ENCODE measurements around the gene KCNIP3.

The KCNIP3 gene

GRCh38 chr2:95275151-95275515 lies 22.0 kb upstream of the KCNIP3 start:
- DNase-seq (ENCODE audit: low read depth) = no peak

DNA sequence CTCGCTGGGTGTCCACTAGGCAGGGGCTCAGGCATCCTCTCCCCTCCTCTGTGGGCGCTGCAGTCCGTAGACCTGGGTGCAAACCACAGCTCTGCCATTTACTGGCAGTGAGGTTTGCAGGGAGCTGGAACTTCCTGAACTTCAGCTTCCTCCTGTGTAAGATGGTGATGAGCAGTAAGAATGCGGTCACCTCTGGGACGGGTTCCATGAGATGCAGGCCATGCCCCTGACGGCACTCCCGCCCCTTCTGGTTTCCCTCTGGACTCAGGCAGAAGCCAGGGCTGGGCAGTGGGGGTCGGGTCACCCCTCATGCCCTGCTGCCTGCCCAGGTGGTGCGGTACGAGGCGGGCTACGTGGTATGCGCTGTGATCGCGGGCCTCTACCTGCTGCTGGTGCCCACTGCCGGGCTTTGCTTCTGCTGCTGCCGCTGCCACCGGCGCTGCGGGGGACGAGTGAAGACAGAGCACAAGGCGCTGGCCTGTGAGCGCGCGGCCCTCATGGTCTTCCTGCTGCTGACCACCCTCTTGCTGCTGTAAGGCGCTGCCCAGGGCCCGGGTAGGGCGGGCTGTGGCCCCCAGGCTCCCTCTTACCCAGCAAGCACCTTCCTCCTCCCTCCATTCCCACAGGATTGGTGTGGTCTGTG lies 21.4 kb upstream of the KCNIP3 start:
- DNase-seq (ENCODE audit: low read depth) = no peak

- DNase-seq (ENCODE audit: low read depth) = no peak
Observed at GRCh38 chr2:95276244-95276887, 20.8 kb upstream of the KCNIP3 start.

- no peak for DNase-seq (ENCODE audit: low read depth)
Observed at GRCh38 chr2:95276888-95277245, 20.3 kb upstream of the KCNIP3 start.

GRCh38 chr2:95277246-95277906 lies 19.8 kb upstream of the KCNIP3 start:
- no peak for DNase-seq (ENCODE audit: low read depth)

- no peak for DNase-seq (ENCODE audit: low read depth)
Observed at GRCh38 chr2:95278051-95278471, 19.1 kb upstream of the KCNIP3 start.

DNA sequence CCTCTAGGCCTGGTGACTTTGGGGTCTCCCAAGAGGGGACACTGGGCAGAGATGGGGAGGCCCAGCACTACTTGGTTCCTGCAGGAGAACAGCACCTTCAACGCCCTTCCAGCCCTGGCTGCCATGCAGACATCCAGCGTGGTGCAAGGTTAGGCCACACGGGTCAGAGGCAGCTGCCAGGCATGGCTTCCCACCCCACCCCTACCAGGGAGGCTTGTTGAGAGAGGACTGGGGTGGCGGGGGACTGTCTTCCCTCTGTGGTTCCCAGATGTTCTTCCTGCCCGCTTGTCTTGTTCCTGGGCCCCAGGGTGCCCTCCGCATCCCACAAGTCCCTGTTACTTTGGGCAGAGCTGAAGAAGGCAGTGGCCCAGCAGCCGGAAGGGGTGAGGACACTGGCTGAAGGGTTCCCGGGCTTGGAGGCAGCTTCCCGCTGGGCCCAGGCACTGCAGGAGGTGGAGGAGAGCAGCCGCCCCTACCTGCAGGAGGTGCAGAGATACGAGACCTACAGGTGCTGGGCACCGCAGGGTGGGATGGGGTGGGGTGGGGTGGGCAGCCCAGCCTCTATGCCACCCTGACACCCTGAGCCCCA lies 18.4 kb upstream of the KCNIP3 start:
- DNase-seq (ENCODE audit: low read depth) = no peak

GRCh38 chr2:95279435-95280035 lies 17.6 kb upstream of the KCNIP3 start:
- DNase-seq (ENCODE audit: low read depth) = no peak

DNA sequence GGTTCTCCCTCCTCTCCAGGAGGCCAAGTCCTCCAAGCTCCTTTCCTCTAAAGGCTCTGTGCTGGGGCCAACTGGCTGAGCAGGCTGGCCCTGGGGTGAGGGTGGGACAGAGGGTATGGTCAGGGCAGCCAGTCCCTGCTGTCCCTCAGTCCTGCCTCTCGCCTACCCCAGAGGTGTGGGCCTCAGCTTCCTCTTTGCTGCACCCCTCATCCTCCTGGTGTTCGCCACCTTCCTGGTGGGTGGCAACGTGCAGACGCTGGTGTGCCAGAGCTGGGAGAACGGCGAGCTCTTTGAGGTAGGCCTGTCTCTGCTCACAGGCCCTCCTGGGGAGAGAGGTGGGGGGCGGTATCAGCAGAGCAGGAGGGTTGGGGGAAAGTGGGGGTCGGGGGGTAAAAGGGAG lies 16.1 kb upstream of the KCNIP3 start:
- no peak for DNase-seq (ENCODE audit: low read depth)

DNA sequence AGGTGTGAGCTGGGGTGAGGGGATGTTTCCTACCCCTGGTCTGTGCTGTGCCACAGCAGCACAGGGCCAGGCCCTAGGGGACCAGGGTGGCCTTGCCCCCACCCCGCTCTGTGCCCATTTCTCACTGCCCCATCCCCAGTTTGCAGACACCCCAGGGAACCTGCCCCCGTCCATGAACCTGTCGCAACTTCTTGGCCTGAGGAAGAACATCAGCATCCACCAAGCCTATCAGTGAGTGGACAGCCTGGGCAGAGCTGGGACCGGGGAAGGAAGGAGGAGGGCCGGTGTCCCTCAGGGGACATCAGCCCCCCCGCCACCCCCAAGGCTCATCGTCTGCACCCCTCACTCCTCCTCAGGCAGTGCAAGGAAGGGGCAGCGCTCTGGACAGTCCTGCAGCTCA lies 15.4 kb upstream of the KCNIP3 start:
- no peak for DNase-seq (ENCODE audit: low read depth)

DNA sequence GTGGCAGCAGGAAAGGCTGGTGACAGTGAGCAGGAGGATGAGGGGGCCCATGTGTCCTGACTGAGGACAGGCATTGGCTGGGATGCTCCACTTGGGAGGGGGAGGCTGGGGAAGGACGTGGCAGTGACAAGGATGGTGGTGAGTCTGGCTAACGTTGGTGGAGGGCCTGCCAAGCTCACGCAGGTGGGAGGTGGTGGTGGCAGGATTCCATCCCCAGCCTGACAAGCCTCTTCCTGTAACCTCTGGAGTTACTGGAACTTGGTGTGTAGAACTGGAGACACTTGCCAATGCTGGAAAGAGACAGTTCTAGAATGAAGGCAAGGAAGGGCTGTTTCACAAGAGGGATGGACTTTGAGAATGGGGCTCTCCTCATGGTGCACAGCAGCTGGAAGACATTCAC lies 14.7 kb upstream of the KCNIP3 start:
- no peak for DNase-seq (ENCODE audit: low read depth)

GRCh38 chr2:95283562-95283961 lies 13.6 kb upstream of the KCNIP3 start:
- no peak for DNase-seq (ENCODE audit: low read depth)

DNA sequence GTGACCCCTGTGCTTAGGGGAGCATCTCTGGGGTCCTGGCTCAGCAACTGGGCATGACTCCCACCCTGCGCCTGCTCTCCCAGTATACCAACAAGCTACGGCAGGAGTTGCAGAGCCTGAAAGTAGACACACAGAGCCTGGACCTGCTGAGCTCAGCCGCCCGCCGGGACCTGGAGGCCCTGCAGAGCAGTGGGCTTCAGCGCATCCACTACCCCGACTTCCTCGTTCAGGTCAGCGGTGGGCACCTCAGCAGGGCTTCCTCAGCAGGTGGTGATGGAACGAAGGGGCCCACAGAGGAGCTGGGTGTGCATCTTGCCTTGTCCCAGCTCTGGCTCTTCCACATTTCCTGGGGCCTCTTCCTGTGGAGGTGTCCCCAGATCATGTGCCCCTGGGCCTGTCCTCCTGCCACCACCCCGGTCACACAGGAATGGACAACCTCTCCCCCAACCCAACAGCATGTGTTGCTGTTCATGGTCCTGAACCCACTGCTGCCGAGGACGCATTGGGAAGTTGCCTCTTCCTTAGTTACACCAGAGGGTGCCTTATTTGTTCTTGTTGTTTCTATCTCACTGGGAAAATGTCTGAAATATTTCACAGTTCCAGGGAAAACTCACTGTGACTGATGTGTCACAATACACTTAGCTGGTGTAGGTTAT lies 12.1 kb upstream of the KCNIP3 start:
- DNase-seq (ENCODE audit: low read depth) = no peak

DNA sequence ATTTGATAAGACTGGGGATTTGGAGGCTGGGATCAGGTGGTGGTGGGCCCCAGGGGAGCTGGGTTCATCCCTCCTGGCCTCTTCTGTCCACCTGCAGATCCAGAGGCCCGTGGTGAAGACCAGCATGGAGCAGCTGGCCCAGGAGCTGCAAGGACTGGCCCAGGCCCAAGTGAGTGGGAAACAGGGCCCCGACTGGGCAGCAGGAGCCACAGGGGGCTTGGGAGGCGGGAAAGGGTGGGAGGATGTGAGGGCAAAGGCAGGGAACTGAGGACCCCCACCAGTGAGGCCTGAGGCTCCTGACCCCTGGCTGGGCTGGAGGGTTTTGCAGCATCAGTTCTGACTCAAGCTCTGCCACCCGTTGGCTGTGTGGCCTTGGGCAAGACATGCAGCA lies 11.6 kb upstream of the KCNIP3 start:
- DNase-seq (ENCODE audit: low read depth) = no peak

GRCh38 chr2:95287336-95287735 lies 9.8 kb upstream of the KCNIP3 start:
- DNase-seq (ENCODE audit: low read depth) = no peak

DNA sequence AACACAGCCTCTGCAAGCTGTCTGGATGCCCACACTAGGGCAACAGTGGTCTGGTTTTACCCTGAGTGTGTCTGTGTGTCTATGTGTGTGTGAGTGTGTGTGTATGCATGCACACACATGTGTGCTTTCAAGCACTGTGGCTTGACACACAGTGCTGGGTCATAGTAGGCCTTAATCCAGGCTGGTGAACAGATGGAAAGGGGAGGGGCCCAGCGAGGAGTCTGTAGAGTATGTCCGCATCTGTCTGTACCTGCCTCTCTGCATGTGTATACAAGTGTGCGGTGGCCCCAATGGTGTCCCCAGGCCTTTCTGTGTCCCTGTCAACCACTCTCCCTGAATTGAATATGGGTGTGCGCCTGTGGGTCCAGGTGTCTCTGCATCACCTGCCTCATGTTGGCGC lies 9.3 kb upstream of the KCNIP3 start:
- no peak for DNase-seq (ENCODE audit: low read depth)

- no peak for DNase-seq (ENCODE audit: low read depth)
Observed at GRCh38 chr2:95289253-95289652, 7.9 kb upstream of the KCNIP3 start.

DNA sequence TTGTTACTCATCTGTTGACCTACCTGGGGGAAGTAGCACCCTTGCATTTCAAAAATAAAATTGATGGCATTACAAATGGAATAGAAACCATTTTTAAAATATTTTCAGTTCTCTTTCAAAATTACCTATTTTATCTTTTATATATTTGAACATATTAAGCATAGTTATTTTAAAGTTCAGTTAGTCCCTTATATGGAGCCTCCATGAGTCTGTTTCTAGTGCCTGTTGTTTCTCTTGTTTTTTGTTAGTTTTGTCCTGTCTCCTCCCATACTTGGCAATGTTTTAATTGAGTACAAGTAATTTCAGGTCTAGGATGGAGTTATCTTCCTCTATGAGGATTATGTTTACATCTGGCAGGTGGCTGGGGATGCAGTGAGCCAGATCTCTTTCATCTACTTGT lies 5.9 kb upstream of the KCNIP3 start:
- DNase-seq (ENCODE audit: low read depth) = no peak

DNA sequence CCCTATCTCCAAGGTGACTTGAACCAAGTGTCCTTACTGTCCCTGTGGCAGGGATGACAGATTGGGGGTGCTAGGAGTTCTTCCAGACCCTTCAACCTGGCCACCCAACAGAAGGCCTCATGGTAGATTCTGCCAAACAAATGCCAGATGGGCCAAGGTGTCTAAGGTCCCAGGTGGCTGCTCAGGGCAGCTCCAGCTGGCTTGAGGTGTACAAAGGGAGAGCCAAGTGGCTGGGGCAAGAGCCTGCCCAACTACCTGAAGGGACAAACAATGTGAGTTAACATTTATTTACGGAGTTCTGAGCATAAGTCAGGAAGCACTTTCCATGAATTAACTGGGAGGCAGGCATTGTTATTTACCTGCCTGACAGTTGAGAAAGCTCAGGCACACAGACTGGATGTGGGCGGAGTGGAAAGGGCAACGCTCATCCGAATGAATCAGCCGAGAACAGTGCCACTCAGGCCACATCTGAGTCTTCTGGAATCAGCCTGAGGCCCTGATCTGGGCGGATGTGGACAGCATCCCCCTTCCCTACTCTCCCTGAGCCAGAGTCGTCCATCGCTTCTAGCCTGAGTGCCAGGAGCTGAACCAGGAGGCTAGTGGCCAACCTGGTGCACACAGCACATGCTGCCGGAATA lies 4.4 kb upstream of the KCNIP3 start:
- DNase-seq (ENCODE audit: low read depth) = no peak

DNA sequence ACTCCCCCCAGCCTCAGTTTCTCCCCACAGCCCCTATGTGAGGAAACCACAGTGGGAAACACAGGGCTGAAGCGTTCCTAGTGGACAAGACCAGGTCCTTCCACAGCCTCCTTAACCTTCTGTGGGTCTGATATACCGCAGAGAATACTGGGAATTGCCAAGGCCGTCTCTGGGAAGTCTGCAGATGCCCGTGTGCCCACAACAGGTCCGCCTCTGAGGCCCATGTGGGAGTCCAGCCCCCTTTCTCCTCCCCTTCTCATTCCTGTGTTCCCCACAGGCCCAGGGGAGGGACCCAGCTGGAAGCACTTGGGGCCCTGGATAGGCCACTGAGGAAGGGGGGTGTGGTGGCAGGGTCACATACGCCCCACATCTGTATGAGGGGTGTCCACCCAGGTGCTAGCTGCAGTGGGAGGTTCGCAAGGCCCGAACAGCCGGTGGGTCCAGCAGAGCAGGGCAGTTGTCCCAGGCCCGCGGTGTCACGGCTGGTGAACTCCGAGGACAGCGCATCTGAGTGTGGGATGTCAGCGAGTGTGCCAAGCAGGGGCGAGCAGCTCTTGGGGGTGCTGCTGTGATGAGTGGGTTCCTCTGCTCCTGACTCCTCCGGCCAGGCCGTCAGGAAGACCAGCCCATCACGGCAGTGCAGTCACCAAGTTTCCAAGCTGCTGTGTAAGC lies 2.4 kb upstream of the KCNIP3 start:
- DNase-seq (ENCODE audit: low read depth) = no peak

DNA sequence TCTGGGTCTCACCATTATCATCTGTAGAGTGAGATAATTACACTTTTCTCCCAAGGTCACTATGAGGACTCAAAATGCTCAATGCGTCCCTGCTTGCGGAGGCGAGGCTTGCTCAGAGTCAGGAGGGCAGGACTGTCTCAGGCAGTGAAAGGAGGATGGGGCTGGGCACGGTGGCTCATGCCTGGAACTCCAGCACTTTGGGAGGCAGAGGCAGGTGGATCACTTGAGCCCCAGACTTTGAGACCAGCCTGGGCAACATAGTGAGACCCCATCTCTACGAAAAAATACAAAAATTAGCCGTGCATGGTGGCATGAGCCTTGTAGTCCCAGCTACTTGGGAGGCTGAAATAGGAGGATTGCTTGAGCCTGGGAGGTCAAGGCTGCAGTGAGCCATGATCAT lies 1.8 kb upstream of the KCNIP3 start:
- DNase-seq (ENCODE audit: low read depth) = no peak

Data from activated T-helper 9 cell treated with anti-CD3 and anti-CD28 coated beads, Interleukin-2, amount 50 U/mL, for 16 hours (primary cell).